ENCODE measurements around the gene HPCAL1. TPM values are rescaled to one million over a fixed set of nuclear protein-coding genes. Genes with fewer than 3 reads are reported as not detected.

The HPCAL1 gene
- total and polyA plus RNA-seq, 2 experiments from 2014 or later, result 8.3 to 25.4 TPM

- no peaks in the 10 kb centered on the region for H3K9me2 ChIP-seq (ENCODE audit: insufficient read depth)
- no peaks in the 10 kb centered on the region for H3K27me3 ChIP-seq (ENCODE audit: insufficient read depth)
- H3K36me3 Mint-ChIP-seq (ENCODE audit: low read depth), result no peaks in the 10 kb centered on the region
- H3F3A ChIP-seq (replicated peaks; ENCODE audit: low read depth), result no peaks in the 10 kb centered on the region
- DNase-seq (ENCODE audit: low spot score) (no peak), ATAC-seq (no peak)
- H4K20me1 ChIP-seq (replicated peaks; ENCODE audit: insufficient read depth), result no peaks in the 10 kb centered on the region
- no peaks in the 10 kb centered on the region for H3K4me1 ChIP-seq (ENCODE audit: insufficient read depth)
- TF ChIP-seq NANOG (IDR thresholded peaks at IDR 0.05; ENCODE audit: borderline replicate concordance) (no peak), EZH2 (IDR thresholded peaks at IDR 0.05; ENCODE audit: low read depth, unreplicated experiment) (no peak), ZNF114 (CRISPR knock-in tag; IDR thresholded peaks at IDR 0.05) (no peak), REST (IDR thresholded peaks at IDR 0.05; ENCODE audit: unreplicated experiment) (no peak), JUNB (IDR thresholded peaks at IDR 0.05; ENCODE audit: unreplicated experiment) (no peak), ZNF462 (CRISPR knock-in tag; IDR thresholded peaks at IDR 0.05) (no peak), ZNF331 (CRISPR knock-in tag; IDR thresholded peaks at IDR 0.05; ENCODE audit: low read depth) (no peak), ETS1 (IDR thresholded peaks at IDR 0.05) (no peak), POLR2AphosphoS5 (IDR thresholded peaks at IDR 0.05; ENCODE audit: low read depth) (no peak)
- H3K9me3 Mint-ChIP-seq, result no peaks in the 10 kb centered on the region
- H3K4me3 ChIP-seq, result no peak overlapping the region
- H3K27ac ChIP-seq (ENCODE audit: low read depth), result no peak overlapping the region
- H3K27ac Mint-ChIP-seq, result no peak overlapping the region
- no peak overlapping the region for H3K4me3 Mint-ChIP-seq
- H3K79me2 ChIP-seq (replicated peaks; ENCODE audit: insufficient read depth), result no peaks in the 10 kb centered on the region
- H3K4me2 ChIP-seq, result no peak overlapping the region
- H2AFZ ChIP-seq, result no peak overlapping the region
- no peaks in the 10 kb centered on the region for H3K36me3 ChIP-seq (ENCODE audit: insufficient read depth)
- H3K4me1 Mint-ChIP-seq, result no peaks in the 10 kb centered on the region
- peaks cover 3% of the 10 kb centered on the region for H3K27me3 Mint-ChIP-seq (ENCODE audit: insufficient read depth, low read depth, poor library complexity)
Measured at GRCh38 chr2:10422251-10422650, 119.5 kb downstream of the HPCAL1 start.

Data from GM23338 (cell line).